Ovary (tissue), 9 donors: Measurements from ENCODE around the gene CDCP2. TPM values are rescaled to one million over a fixed set of nuclear protein-coding genes. Genes with fewer than 3 reads are reported as not detected.

Experiments used
- DNase-seq, 5 donors: peaks; one replicate each; pipeline ENCODE4 v3.0.0-alpha.2; 2019 to 2020
- H3K27ac ChIP-seq, 2 donors: fragments of 200-600 bp; one replicate each; pipeline versions ENCODE4 v1.5.1 to v1.8.0; 2019 to 2022
- H3K27me3 ChIP-seq: fragments of 200-600 bp; one replicate; pipeline ENCODE4 v1.8.0; 2022
- H3K36me3 ChIP-seq: fragments of 200-600 bp; sonication (generic); one replicate; pipeline ENCODE4 v1.5.1; 2019
- H3K4me1 ChIP-seq: one replicate; pipeline ENCODE4 v1.8.1; 2013; ENCODE audit warnings: mild to moderate bottlenecking, moderate library complexity; ENCODE audit not compliant: insufficient read depth
- H3K4me3 ChIP-seq: fragments of 200-600 bp; sonication (generic); one replicate; pipeline ENCODE4 v1.5.1; 2017
- H3K9me3 ChIP-seq, 2 donors: fragments of 200-600 bp in 1 of 2; sonication (generic) in 1 of 2; one replicate each; pipeline versions ENCODE4 v1.5.1 to v1.8.1; 2013 to 2019; ENCODE audit warnings: mild to moderate bottlenecking in 1 of 2, moderate library complexity in 1 of 2
- CTCF ChIP-seq, 3 donors: fragments of 450-650 bp in 2 of 3; fragments of 200-600 bp in 1 of 3; IDR thresholded peaks; one replicate each; pipeline versions ENCODE4 v1.5.1 to v1.8.0; 2016 to 2022; ENCODE audit warnings: antibody characterized with exemption in 3 of 3, mild to moderate bottlenecking in 1 of 3
- EP300 ChIP-seq: sonication (generic); formaldehyde crosslinking; IDR thresholded peaks from one replicate; pipeline ENCODE4 v1.6.1; 2017; ENCODE audit warnings: antibody characterized with exemption
- POLR2A ChIP-seq: fragments of 450-650 bp; IDR thresholded peaks from one replicate; pipeline ENCODE4 v1.6.1; 2017; ENCODE audit warnings: antibody characterized with exemption, mild to moderate bottlenecking, moderate library complexity
- WGBS, 3 donors: extraction: QIAGEN DNeasy Blood & Tissue Kit in 1 of 3; methylation state at CpG; one replicate each; pipeline versions ENCODE4 v1.1.5 to v1.1.7; 2013 to 2017; 5-methylcytosine and 5-hydroxymethylcytosine counted together
- intact Hi-C, 4 donors: fragments of 100-400 bp; cut with DNase I; formaldehyde crosslinking; loops; one replicate each; pipeline versions ENCODE4 v1.11.0 to v1.15.1; 2022 to 2023
- polyA plus RNA-seq, 2 donors: library from polyadenylated mRNA; stranded (reverse); fragments of 200-250 nt in 1 of 2; fragments of 350-450 nt in 1 of 2; fragmentation: Illumina TruSeq in 1 of 2; extraction: RNeasy Lipid Tissue Mini Kit (QIAGEN cat#74804) in 1 of 2; gene quantifications; one replicate each; pipeline ENCODE4 v1.2.3, GENCODE V29; 2013 to 2014
- total RNA-seq, 7 donors: library from RNA; depleted of rRNA in 2 of 7; stranded (reverse); fragments of >200 nt in 2 of 7; fragmentation: NEBNext Ultra II Directional in 3 of 7; extraction: Animal tissue kit (Norgen Biotek cat#: 25700) in 3 of 7; gene quantifications; one replicate each; pipeline versions ENCODE4 v1.1.0 to v1.2.4, GENCODE V29; 2016 to 2023
- donor health status: DM: no; HTN: no; CAD: no; lungs with moderate emphysema.
- donor health status: DM: no; HTN: no; CAD: no.
- donor health status: Bipolar disorder and iron deficiency.
- donor health status: DM: yes; HTN: yes; CAD: no.
- donor health status: DM: no; HTN: no; CAD: no.
- donor health status: DM: yes; HTN: yes; CAD: no.

Gene CDCP2
- total and polyA plus RNA-seq, 9 donors = 0.04 to 0.34 (median 0.15) TPM; not detected in 6

GRCh38 chr1:54129858-54130257, 22.9 kb downstream of the CDCP2 start:
- H3K4me3 ChIP-seq = no peak overlapping the region
- H3K27me3 ChIP-seq = no peaks in the 10 kb centered on the region
- H3K36me3 ChIP-seq = no peaks in the 10 kb centered on the region
- intact Hi-C loops = loop anchor here in 2 of 4 donors (10.0 kb wide), 2 partner anchors 275 to 355 kb away; partner anchors contain the start of gene SSBP3 (in 1 of the 2)
- no peaks in the 10 kb centered on the region for H3K4me1 ChIP-seq
- 83 to 92% (median 83%) methylated on average over 2 of the region's 2 CpGs for WGBS, 3 donors
- H3K9me3 ChIP-seq = no peaks in the 10 kb centered on the region
- no peak for DNase-seq
- TF ChIP-seq POLR2A = no peak
- no peak overlapping the region for H3K27ac ChIP-seq

GRCh38 chr1:54127594-54128300, 25.1 kb downstream of the CDCP2 start:
- Histone ChIP-seq H3K27ac (no peak overlapping the region), H3K4me3 (no peak overlapping the region), H3K27me3 (no peaks in the 10 kb centered on the region), H3K4me1 (no peaks in the 10 kb centered on the region), H3K9me3 (no peaks in the 10 kb centered on the region), H3K36me3 (no peaks in the 10 kb centered on the region)
- 89 to 92% (median 90%) methylated on average over 7 of the region's 7 CpGs for WGBS, 3 donors
- TF ChIP-seq EP300 (no peak), CTCF (IDR thresholded peaks at IDR 0.05) (no peak), POLR2A (no peak)
- intact Hi-C loops = loop anchor here in 2 of 4 donors (10.0 kb wide), 2 partner anchors 277 to 357 kb away; partner anchors contain the start of gene SSBP3 (in 1 of the 2)
- no peak for DNase-seq

GRCh38 chr1:54126271-54126815, 26.5 kb downstream of the CDCP2 start:
- Histone ChIP-seq H3K27ac (no peak overlapping the region), H3K36me3 (no peaks in the 10 kb centered on the region), H3K9me3 (no peaks in the 10 kb centered on the region), H3K27me3 (no peaks in the 10 kb centered on the region), H3K4me3 (no peak overlapping the region), H3K4me1 (peaks cover 2% of the 10 kb centered on the region)
- 83 to 91% (median 87%) methylated on average over 3 of the region's 3 CpGs for whole genome bisulfite sequencing, 3 donors
- intact Hi-C loops = loop anchor here in 2 of 4 donors (10.0 kb wide), 2 partner anchors 278 to 358 kb away; partner anchors contain the start of gene SSBP3 (in 1 of the 2)
- no peak for DNase-seq
- TF ChIP-seq CTCF (IDR thresholded peaks at IDR 0.05) (no peak), POLR2A (no peak), EP300 (no peak)

- H3K4me3 ChIP-seq = no peak overlapping the region
- no peaks in the 10 kb centered on the region for H3K36me3 ChIP-seq
- intact Hi-C loops = loop anchor here in 2 of 4 donors (10.0 kb wide), 2 partner anchors 279 to 359 kb away; partner anchors contain the start of gene SSBP3 (in 1 of the 2)
- H3K4me1 ChIP-seq = peaks cover 4% of the 10 kb centered on the region
- peak in 4 of 5 donors; percentile 45 to 57 (median 50) for DNase-seq
- no peak for TF ChIP-seq EP300
- TF ChIP-seq CTCF (IDR thresholded peaks at IDR 0.05) = no peak
- no peak for TF ChIP-seq POLR2A
- H3K27me3 ChIP-seq = no peaks in the 10 kb centered on the region
- H3K27ac ChIP-seq = peak overlapping the region in 1 of 2 donors; percentile 14
- no peaks in the 10 kb centered on the region for H3K9me3 ChIP-seq
- WGBS, 3 donors = 86 to 90% (median 88%) methylated on average over 8 of the region's 8 CpGs
Observed at GRCh38 chr1:54125386-54126070, 27.3 kb downstream of the CDCP2 start.
